ENCODE results near the gene ZBTB39. TPM values are rescaled to one million over a fixed set of nuclear protein-coding genes. Genes with fewer than 3 reads are reported as not detected.

Gene ZBTB39
- total and polyA plus RNA-seq, 2 of the 8 experiments (the other 6 are each of a cell fraction or from before 2014, with no cell fraction given) = 19.3 to 25.0 TPM

DNA sequence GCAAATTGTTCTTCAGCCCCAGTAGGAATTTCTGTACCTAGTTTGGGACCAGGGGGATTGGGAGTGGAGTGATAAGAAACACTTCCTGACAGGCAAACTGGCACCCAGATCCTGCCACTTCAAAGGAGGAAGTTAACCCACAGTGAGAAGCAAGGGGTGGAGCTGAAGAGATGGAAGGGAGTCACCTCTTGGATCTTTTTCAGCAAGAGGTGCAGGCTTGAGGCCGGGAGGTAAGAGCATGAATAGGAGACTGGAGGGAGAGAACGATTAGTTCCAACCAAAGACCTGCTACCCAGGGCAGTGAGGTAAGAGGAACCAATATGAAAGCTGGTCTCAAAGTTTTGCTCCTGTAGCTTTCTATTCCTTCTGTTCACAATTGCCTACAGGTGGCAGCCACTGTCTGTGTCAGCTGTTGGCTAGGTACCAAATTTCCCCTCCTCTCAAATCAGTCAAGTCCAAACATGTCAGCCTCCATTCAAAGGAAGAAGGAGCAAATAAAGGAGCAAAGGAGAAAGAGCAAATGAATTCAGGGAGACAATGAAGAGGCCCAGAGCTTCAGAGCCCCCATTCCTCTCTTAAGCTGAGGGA, 24.9 kb upstream of the ZBTB39 start:
- no peak overlapping the region for H2BK20ac ChIP-seq (ENCODE audit: low read length)
- POLR2A ChIA-PET (ENCODE audit: partially characterized antibody) = interaction anchor here (0.7 to 2.2 kb wide), 6 partner anchors 12 to 97 kb away, joined by 3 to 7 read pairs (median 5); partner anchors contain the start of genes LRP1 and TAC3
- TF ChIP-seq, protein P1, sequence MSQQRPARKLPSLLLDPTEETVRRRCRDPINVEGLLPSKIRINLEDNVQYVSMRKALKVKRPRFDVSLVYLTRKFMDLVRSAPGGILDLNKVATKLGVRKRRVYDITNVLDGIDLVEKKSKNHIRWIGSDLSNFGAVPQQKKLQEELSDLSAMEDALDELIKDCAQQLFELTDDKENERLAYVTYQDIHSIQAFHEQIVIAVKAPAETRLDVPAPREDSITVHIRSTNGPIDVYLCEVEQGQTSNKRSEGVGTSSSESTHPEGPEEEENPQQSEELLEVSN (IDR thresholded peaks at IDR 0.05) = no peak
- TF ChIP-seq RXRA (IDR thresholded peaks at IDR 0.05; ENCODE audit: insufficient read depth, low read depth, low read length) = no peak
- no peak for TF ChIP-seq JUND (IDR thresholded peaks at IDR 0.05; ENCODE audit: low read length)
- TF ChIP-seq SRF (IDR thresholded peaks at IDR 0.05; ENCODE audit: low read depth, low read length) = no peak
- TF ChIP-seq NRF1 (IDR thresholded peaks at IDR 0.05; ENCODE audit: low read depth, low read length) = no peak
- TF ChIP-seq HDAC2 (IDR thresholded peaks at IDR 0.05; ENCODE audit: borderline replicate concordance in 1 of 2, low read depth in 2 of 2, low read length in 2 of 2) = no peak
- TF ChIP-seq JUN (IDR thresholded peaks at IDR 0.05; ENCODE audit: low read depth, low read length) = no peak
- TF ChIP-seq, protein P2, sequence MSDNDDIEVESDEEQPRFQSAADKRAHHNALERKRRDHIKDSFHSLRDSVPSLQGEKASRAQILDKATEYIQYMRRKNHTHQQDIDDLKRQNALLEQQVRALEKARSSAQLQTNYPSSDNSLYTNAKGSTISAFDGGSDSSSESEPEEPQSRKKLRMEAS (IDR thresholded peaks at IDR 0.05) = no peak
- no peak for TF ChIP-seq TAF7 (optimal IDR thresholded peaks at IDR 0.05; ENCODE audit: borderline replicate concordance, low read depth, low read length)
- peak; percentile 42 to 58 for TF ChIP-seq RAD21 (IDR thresholded peaks at IDR 0.05 in 1 of 2, conservative IDR thresholded peaks at IDR 0.05 in 1 of 2; ENCODE audit: low read depth in 2 of 2, low read length in 2 of 2)
- TF ChIP-seq POU5F1 (IDR thresholded peaks at IDR 0.05; ENCODE audit: low read depth, low read length) = no peak

More for the DNA sequence above, 24.9 kb upstream of the ZBTB39 start:
- H2AFZ ChIP-seq (ENCODE audit: low read length) = peak overlapping the region; percentile 89
- no peak overlapping the region for H3K4ac ChIP-seq (replicated peaks; ENCODE audit: insufficient read length, low read depth, low read length)
- DNase-seq (ENCODE audit: low read depth in 1 of 2, low spot score in 2 of 2) = no peak
- CTCF ChIA-PET (ENCODE audit: partially characterized antibody) = interaction anchor here (0.5 to 6.5 kb wide), 21 partner anchors 9 to 474 kb away, joined by 3 to 51 read pairs (median 7); partner anchors contain the start of genes MYO1A, STAT6, TAC3 and ZBTB39
- H3K4me1 ChIP-seq (replicated peaks in 1 of 4; ENCODE audit: control insufficient read depth in 3 of 4, insufficient read depth in 4 of 4, low read length in 3 of 4) = peaks cover 0 to 8% (median 3%) of the 10 kb centered on the region in 4 experiments; a peak in 5 of 7 replicates
- no peak overlapping the region for H3K4me2 ChIP-seq (ENCODE audit: insufficient read depth in 1 of 2, low read depth in 2 of 2, low read length in 2 of 2)
- no peak overlapping the region for H3K56ac ChIP-seq (replicated peaks; ENCODE audit: insufficient read length, low read depth, low read length)
- peak overlapping the region; percentile 29 for H4K91ac ChIP-seq (replicated peaks; ENCODE audit: insufficient read length, low read length)
- H3K18ac ChIP-seq (ENCODE audit: extremely low read depth, low read length) = no peak overlapping the region
- no peaks in the 10 kb centered on the region for H3K9me3 ChIP-seq (ENCODE audit: insufficient read depth in 2 of 2, low read depth in 1 of 2, low read length in 1 of 2)
- no peaks in the 10 kb centered on the region for H4K20me1 ChIP-seq (replicated peaks in 1 of 2; ENCODE audit: control insufficient read depth in 1 of 2, insufficient read depth in 2 of 2, low read length in 2 of 2)
- WGBS, 2 experiments (ENCODE audit: extremely low coverage in 1 of 2, insufficient coverage in 1 of 2, insufficient read length in 1 of 2, insufficient replicate concordance in 2 of 2, low coverage in 1 of 2, low lambda C conversion rate in 2 of 2, missing lambda C conversion rate in 1 of 2) = 82% methylated on average over 2 of the region's 2 CpGs; no CpG with 5 or more reads in 1 of the 2 experiments
- H3K79me2 ChIP-seq (ENCODE audit: control insufficient read depth in 1 of 2, insufficient read depth in 2 of 2, low read length in 2 of 2) = no peaks in the 10 kb centered on the region
- peaks cover 0 to 3% (median 0%) of the 10 kb centered on the region in 4 experiments; a peak in 1 of 7 replicates for H3K27me3 ChIP-seq (replicated peaks in 1 of 4; ENCODE audit: control insufficient read depth in 3 of 4, extremely low read depth in 1 of 4, insufficient read depth in 3 of 4, low read length in 3 of 4)
- H3K36me3 ChIP-seq (ENCODE audit: control insufficient read depth in 2 of 4, insufficient read depth in 4 of 4, low read length in 3 of 4) = no peaks in the 10 kb centered on the region
- no peaks in the 10 kb centered on the region; the same call in 1 of the 2 replicates for H3K23me2 ChIP-seq (ENCODE audit: low read depth, low read length)
- no peak overlapping the region for H4K5ac ChIP-seq (ENCODE audit: insufficient read length, low read depth, low read length)
- no peak overlapping the region for H3K27ac ChIP-seq (ENCODE audit: low read depth, low read length)
- no peak overlapping the region for H3K4me3 ChIP-seq (ENCODE audit: extremely low read depth in 1 of 4, insufficient read depth in 2 of 4, low read depth in 3 of 4, low read length in 4 of 4)
- H2BK12ac ChIP-seq (ENCODE audit: low read depth, low read length) = no peak overlapping the region
- no peak overlapping the region for H3K14ac ChIP-seq (ENCODE audit: insufficient read length)
- H3K23ac ChIP-seq (ENCODE audit: insufficient read length) = no peak overlapping the region
- no peak overlapping the region for H2BK15ac ChIP-seq (ENCODE audit: low read length)
- H2BK5ac ChIP-seq (ENCODE audit: low read depth, low read length) = peak overlapping the region; percentile 89; the same call in 1 of the 2 replicates
- no peak overlapping the region for H4K8ac ChIP-seq (ENCODE audit: extremely low read depth, insufficient read depth, low read length)
- no peak for FAIRE-seq
- no peaks in the 10 kb centered on the region for H3K79me1 ChIP-seq (ENCODE audit: low read depth, low read length)
- H2BK120ac ChIP-seq (replicated peaks; ENCODE audit: low read depth, low read length) = no peak overlapping the region
- H2AK5ac ChIP-seq (ENCODE audit: low read depth, low read length) = no peak overlapping the region
- H3K9ac ChIP-seq (replicated peaks in 1 of 4; ENCODE audit: extremely low read depth in 1 of 4, low read depth in 3 of 4, low read length in 3 of 4) = no peak overlapping the region

Data from H1 (cell line).